Stimulated activated naive CD4-positive, alpha-beta T cell treated with Interleukin-2 at 50 U/mL for 16 hours (primary cell): Measurements from ENCODE around the gene LTB4R2.

Source experiments
- DNase-seq: peaks from one replicate; lab custom pipeline; 2025; lab: John Stamatoyannopoulos, UW

The LTB4R2 gene

GRCh38 chr14:24299255-24300191, 10.4 kb upstream of the LTB4R2 start, which contains the start of the genes DHRS1 and NOP9:
Gene DHRS1, minus strand, starts transcription at chr14:24299780. Its CDS starts 674 bp downstream, at chr14:24299106.
Gene NOP9, plus strand, starts transcription at chr14:24299850. Its CDS starts 105 bp downstream, at chr14:24299955.
- DNase-seq, result peak; percentile 84

- no peak for DNase-seq
These were observed 9.5 kb upstream of the LTB4R2 start for GRCh38 chr14:24300326-24300980.

DNA sequence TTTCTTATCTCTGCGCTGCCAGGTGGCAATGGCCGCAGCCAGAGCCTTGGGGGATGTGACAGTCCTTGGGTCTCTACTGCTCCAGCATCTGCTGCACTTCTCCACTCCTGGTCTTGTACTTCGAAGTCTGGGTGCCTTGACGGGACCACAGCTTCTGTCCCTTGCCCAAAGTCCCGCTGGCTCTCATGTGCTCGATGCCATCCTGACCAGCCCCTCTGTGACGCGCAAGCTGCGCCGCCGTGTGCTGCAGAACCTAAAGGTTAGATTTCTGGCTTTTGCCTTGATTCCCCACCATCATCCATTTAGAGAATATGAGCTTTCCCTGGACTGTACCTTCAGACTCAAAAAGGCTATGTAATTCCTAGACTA, 5.9 kb upstream of the LTB4R2 start:
- DNase-seq, result no peak

DNA sequence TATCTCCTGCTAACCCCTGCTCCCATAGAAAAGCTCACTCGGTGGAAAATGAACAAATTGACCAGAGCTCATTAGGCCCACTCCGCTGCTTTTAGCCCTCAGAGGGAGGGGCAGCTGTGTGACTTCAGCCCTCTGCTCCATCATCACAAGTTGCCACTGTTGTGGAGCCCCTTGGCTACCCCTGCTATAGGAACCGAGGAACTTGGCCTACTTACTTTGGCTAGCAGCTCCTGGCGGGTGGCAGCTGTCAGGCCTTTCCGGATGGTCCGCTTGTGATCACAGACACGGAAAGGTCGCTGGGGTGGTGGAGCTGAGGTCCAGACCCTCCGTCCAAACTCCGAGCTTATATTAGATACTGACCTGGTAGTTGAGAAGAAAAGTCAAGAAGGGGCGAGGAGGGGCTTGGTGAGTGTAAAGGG, 2.8 kb upstream of the LTB4R2 start:
- DNase-seq, result no peak

DNA sequence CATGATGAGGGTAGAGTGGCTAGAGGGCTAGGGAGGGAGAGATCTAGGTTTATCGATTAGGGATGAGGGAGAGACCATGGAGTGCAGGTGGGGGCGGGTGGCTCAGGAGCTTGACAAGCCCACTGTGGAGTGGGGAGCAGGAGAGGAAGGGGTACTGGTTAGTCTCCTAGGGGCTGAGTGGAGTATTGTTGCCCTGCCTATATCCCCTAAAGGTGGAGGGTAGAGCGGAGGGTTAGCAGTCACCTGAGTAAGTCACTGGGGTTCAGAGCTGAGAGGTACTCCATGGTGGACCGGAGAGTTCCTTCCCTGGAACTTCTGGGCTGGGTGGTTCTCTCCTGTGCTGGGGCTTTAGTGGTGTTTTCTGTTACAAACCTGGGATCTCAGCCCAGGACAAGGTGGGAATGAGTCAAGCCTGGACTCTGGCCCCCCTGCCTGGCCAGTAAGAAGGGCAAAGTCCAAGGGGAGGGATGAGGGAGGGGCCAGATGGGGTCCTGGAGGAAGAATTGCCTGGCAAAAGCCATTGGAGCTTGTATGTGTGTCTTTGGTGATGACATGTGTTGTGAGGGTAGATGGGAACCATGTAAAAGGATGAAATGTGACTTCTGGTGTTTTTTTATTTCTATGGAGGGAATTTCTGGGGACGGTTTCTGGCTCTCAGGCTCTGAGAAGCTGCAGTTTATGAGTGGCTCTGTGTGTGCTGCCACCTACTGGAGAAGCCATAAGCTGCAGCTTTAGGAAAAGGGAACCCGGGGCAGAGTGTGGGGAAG, 2.2 kb upstream of the LTB4R2 start, which contains the start of gene CIDEB:
TSS of gene CIDEB (minus strand) at position 403 of the 767 bp plus-strand sequence. CDS start at position 284, 119 bp downstream.
- peak; percentile 44 for DNase-seq

GRCh38 chr14:24308342-24309124, 1.4 kb upstream of the LTB4R2 start:
- DNase-seq, result no peak

GRCh38 chr14:24310265-24310645, 315 bp downstream of the LTB4R2 start:
- no peak for DNase-seq

GRCh38 chr14:24310646-24311604, 985 bp downstream of the LTB4R2 start, which contains the start of gene LTB4R:
Gene LTB4R, plus strand, starts transcription at chr14:24311502. Its CDS starts 4,150 bp downstream, at chr14:24315652.
- peak; percentile 61 for DNase-seq

DNA sequence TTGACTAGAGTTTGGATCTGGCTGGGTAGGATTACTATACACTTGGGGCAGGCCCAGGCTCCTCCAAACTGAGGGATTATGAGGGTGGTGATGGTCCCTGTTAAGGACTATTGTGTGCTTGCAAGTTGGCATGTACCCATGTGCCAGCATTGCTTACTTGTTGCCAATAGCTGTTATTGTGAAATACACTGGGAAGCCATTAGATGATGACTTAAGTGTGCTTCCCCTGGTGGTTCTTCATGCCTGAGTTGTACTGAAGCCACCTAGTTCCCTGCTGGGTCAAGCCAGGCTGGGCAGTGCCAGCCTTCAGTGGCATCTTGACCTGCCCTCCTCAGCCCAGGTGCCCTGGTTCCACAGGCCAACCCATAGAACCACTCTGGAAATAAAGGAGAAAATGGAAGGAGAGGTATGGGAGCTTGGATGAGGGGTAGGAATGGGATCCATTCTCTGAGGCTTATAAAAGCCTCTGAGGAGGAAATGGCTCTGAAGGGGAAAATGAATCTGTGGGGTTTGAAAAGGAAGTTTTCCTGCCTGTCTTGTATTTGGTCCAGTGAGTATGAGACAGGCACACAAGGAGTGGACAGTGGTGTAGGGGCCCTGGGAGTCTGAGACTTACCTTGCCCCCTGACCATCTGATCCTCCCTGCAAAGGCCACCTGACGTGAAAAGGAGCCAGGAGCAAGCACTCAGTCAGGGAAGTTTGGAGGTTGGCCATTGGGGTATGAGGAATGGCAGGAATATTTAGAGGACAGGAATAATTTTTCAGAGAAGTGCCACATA, 2.1 kb downstream of the LTB4R2 start:
- DNase-seq, result no peak

DNA sequence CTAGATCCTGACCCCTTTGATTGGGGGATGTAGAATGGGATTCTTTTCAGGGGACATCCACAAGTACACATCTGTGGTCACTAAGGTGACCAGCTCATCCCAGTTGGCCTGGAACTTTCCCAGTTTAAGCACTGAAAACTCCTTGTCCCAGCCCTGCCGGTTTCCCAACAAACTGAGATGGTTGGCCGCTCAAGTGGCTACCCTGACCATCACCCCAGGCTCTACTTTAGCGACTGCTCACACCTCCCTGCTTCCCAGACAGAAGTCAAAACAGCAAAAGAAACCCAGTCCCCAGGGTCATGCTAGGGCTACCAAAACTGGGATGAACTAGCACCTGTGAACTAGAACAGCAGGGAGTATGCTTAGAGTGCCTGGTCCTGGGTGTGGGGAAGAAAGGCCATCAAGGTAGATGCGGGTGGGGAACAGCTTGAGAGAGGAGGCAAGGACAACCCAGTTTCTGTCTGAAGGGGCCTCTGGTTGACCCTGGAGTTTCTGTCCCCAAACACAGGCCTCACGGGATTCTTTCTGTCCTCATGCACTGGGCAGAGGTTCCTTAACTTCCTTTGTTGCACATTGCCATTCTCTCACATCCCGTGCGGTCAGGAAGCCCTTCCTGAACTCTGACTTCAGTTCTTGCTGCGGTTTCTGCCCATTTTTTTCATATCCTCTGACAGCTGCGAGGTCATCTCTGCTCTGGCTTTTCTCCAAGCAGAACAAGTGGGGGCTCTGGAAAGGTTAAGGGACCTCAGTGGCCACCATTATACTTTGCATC, 3.0 kb downstream of the LTB4R2 start:
- no peak for DNase-seq

DNA sequence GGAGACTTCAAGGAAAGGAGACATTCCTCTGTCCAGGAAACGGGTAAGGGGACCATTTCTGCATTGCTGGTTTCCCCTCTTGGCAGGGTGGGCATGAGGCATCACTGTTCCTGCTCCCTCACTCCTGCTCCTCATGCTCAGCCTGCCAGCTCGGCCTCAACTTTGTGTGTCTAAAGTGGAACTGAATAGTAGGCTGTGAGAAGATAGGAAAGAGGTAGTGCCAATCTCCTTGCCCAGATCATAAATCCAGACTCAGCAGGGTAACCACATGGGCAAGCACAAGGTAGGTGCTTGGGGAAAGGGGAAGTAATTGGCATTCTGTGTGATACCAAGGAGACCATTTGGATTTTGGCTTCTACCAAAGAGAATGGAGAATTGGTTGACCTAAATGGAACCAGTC, 4.0 kb downstream of the LTB4R2 start:
- no peak for DNase-seq

- no peak for DNase-seq
These were observed 4.6 kb downstream of the LTB4R2 start for GRCh38 chr14:24314377-24315193.

GRCh38 chr14:24315243-24315806, 5.4 kb downstream of the LTB4R2 start:
- no peak for DNase-seq

DNA sequence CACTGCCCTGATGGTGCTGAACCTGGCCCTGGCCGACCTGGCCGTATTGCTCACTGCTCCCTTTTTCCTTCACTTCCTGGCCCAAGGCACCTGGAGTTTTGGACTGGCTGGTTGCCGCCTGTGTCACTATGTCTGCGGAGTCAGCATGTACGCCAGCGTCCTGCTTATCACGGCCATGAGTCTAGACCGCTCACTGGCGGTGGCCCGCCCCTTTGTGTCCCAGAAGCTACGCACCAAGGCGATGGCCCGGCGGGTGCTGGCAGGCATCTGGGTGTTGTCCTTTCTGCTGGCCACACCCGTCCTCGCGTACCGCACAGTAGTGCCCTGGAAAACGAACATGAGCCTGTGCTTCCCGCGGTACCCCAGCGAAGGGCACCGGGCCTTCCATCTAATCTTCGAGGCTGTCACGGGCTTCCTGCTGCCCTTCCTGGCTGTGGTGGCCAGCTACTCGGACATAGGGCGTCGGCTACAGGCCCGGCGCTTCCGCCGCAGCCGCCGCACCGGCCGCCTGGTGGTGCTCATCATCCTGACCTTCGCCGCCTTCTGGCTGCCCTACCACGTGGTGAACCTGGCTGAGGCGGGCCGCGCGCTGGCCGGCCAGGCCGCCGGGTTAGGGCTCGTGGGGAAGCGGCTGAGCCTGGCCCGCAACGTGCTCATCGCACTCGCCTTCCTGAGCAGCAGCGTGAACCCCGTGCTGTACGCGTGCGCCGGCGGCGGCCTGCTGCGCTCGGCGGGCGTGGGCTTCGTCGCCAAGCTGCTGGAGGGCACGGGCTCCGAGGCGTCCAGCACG, 6.1 kb downstream of the LTB4R2 start:
- no peak for DNase-seq

DNA sequence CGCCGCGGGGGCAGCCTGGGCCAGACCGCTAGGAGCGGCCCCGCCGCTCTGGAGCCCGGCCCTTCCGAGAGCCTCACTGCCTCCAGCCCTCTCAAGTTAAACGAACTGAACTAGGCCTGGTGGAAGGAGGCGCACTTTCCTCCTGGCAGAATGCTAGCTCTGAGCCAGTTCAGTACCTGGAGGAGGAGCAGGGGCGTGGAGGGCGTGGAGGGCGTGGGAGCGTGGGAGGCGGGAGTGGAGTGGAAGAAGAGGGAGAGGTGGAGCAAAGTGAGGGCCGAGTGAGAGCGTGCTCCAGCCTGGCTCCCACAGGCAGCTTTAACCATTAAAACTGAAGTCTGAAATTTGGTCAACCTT, 6.6 kb downstream of the LTB4R2 start:
- no peak for DNase-seq

- no peak for DNase-seq
These were observed 7.4 kb downstream of the LTB4R2 start for GRCh38 chr14:24317141-24317928.
